HG02943 (cell line): ENCODE data around the gene SLC18B1.

ENCODE experiments used
- ATAC-seq: cut with Tn5 transposase; IDR thresholded peaks from one replicate; pipeline ENCODE4 v1.9.1; 2021; ENCODE audit warnings: mild to moderate bottlenecking, low read depth, moderate library complexity; ENCODE audit not compliant: unreplicated experiment

SLC18B1 gene

DNA sequence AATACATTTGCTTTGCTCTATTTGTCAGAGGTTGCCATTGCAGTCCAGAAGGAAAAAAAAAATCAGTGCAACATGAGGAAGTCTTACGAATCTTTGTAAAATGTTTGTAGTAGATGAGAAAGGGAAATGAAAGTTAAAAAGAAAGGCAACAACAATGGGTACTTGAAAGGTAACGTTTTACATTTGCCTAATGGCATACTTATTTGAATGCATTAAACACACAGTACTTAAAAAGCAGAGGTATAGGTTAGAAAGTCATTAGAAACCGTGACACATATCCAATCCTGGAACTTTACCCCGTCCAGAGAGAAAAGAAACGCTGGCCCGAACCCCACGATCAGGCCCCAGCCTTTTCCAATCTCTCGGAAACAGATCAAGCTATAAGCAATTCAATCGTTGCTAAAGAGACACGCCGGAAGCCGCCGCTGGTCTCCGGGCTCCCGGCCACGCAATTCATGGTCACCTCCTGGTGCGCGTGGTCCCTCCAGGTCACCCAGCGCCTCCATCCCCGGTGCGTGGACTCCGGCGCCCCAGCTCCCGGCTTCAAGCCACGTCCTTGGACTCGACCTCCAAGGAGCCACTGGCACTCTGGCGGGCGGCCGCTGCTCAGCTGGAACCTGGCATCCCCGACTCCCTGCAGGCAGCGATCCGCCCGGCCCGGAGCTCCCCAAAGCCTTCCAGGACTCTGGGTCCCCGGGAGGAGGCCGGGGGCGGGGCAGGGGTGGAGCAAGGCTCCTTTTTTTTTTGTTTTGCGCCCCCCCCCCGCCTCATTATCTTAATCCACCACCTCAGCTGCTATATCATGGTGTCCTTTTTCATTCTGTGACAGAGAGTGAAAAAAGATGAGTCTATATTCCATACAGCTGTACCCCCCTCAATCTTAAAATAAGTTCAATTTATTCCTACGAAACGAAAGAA, at the start of gene SLC18B1:
SLC18B1 (minus strand) TSS at position 687 of the 918 bp plus-strand sequence; CDS start at position 506, 181 bp downstream.
- ATAC-seq = peak; percentile 33

GRCh38 chr6:132843316-132844035, 45.0 kb upstream of the SLC18B1 start:
- no peak for ATAC-seq

DNA sequence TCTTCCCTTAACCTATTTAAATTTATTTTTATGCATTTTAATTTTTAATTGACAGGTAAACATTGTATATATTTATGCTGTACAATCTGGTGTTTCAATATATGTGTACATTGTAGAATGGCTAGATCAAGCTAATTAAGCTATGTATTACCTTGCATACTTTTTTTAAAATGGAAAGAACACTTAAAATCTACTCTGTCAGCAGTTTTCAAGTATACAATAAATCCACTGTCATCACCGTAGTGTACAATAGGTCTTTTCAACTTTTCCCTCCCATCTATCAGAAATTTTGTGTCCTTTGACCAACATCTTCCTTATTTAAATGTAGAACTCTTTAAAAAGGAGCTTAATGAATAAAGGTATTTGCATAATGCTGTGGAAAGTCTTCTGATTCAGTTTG, 43.5 kb upstream of the SLC18B1 start:
- ATAC-seq = no peak

DNA sequence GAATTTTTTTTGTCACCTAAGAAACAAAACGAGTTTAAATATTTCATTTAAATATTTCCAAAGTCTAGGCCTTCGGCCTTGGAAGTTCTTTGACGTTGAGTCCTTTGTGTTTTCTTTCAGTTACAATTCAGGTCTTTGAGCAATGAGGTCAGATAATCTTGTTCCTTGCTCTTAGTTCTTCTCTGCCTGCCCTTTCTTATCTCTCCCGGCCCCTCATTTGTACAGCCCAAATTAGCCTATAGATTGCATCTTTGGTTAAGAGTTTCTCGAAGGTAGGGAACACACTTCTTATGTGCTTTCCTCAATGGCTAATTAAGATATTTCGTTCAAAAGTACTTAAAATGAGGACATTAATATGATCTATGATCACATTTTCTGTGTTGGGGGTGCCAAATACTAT, 34.5 kb upstream of the SLC18B1 start:
- ATAC-seq = no peak

- ATAC-seq = no peak
These were observed 31.9 kb upstream of the SLC18B1 start for GRCh38 chr6:132830334-132830751.

GRCh38 chr6:132820629-132821381, 22.4 kb upstream of the SLC18B1 start:
- ATAC-seq = no peak

DNA sequence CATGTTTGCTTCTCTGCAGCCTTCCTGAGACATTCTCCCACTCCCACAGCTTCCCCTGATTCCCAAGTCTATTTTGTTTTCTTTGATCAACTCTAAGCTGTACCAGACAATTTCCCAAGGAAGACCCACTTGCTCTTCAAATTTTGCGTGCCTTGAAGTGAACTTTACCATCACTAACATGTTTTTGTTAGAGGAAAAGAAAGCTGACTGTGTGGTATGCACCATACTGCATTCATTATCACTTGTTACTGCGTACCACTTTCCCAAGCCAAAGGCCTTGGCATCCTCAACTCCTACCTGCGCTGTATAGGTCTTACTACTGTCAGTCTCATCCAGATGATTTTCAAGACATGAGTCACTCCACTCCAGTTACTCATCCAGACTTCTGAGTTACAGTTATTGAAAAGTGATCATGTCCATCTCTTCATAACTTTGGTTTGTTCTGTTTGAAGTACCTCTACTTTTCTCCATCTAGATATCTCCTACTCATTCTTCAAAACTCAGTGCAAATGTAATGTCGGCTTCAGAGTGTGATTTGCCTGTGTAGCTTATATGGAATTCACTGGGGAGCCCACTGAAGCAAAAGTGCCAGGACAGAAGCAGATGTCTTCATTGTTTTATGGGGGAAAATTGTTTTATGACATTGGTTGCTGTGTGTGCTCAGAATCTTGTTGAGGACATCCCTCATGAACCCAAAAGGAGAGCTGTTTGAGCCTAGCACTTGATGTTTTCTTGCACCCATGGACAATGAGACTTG, 21.1 kb upstream of the SLC18B1 start:
- ATAC-seq = no peak

DNA sequence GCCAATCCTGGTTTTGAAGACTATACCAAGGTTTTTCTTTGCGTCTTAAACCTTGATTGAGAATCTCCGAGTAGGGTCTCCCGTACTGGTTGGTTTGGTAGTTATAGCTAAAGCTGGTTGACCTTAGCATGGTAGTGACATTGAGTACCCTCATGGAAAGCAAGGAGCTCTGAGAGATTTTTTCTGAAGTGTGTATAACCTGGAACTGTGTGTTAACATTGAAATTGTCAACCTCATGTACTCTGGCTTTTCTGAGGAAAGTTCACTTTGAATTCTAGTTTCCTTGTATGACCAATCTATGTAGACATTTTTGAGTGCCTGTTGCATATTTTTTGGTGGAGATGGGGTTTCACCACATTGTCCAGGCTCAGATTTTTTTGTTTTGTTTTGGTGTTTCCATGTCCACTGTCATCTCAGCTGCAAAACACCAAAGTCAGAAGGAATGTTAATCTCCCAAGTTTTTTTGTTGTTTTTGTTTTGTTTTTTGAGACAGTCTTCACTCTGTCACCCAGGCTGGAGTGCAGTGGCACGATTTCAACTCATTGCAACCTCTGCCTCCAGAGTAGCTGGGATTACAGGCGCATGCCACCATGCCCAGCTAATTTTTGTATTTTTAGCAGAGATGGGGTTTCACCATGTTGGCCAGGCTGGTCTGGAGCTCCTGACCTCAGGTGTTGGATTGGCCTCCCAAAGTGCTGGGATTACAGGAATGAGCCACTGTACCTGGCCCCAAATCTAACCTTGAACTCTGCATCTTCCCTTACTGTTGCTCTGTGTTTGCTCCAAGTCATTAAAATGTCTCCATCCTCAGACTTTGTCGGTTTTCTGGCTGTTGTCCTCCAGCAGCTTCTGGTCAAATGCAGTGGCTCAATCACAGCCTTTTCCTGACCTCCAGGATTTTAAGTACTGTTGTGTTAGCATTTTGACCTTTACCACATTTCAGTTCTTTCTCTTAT, 20.2 kb upstream of the SLC18B1 start:
- no peak for ATAC-seq

DNA sequence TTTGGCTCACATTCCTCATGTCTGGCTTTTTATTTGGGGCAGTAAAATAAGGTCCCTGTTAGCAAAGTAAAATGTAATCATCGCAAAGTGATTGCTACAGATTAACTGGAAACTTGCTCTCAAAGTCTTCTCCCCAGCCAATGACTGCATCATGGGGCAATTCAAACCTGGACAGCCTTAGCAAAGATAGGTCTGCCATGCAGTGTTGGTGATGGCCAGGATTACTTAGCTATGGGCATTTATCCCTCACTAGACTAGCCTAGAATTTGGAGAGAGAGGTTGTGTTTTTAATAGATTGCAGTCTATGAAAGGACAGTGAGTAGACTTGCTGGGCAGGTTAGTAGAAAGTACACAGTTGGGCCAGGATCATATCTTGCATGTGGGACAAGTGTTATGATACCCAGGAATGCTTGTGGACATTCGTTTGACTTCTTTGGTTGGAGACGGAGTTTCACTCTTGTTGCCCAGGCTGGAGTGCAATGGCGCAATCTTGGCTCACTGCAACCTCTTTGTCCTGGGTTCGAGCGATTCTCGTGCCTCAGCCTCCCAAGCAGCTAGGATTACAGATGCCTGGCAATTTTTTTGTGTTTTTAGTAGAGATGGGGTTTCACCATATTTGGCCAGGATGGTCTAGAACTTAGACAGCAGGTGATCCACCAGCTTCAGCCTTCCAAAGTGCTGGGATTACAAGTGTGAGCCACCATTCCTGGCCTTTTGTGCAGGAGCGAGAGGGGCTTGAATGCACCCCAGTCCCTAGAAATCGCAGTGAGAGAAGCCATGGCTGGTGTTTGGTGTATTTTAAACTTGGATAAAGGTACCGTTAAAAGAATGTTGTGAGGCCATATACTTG, 19.3 kb upstream of the SLC18B1 start:
- ATAC-seq = no peak

DNA sequence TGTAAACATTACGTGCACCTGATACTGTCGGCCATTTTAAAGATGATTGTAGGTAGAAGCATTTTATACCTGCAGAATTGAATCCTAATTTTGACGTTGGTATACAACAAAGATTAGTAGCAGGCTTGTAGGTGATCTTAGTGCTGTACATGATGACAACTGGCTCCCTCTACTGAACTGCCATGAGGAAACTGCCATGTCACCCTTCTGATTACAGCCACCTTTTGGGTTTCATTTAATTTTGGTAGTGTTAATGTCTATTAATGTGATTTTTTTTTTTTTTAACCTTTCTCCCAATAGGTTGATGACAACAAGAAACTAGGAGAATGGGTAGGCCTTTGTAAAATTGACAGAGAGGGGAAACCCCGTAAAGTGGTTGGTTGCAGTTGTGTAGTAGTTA, 18.2 kb upstream of the SLC18B1 start:
- ATAC-seq = no peak

- no peak for ATAC-seq
These were observed 16.5 kb upstream of the SLC18B1 start for GRCh38 chr6:132814716-132815570.

- peak; percentile 28 for ATAC-seq
These were observed 14.9 kb upstream of the SLC18B1 start for GRCh38 chr6:132813173-132813856.

DNA sequence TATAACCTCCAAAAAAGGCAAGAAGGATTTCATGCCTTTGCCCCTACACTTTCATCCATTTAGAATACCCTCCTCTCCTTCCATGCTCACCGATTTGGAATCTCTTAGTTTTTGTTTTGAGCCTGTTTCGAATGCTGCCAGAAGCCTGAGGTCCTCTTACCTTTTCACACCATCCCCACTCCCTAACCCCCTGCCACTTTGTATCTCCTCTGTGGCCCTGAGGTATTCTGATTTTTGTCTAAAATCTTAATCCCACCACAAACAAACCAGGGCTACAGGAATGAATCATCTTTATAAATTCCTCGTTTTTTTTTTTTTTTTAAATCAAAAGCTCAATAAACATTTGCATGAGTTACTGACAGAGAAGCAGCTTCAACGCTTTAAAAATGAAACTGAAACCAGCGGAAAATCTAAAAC, 14.3 kb upstream of the SLC18B1 start:
- ATAC-seq = peak; percentile 1

GRCh38 chr6:132812255-132812732, 13.9 kb upstream of the SLC18B1 start:
- no peak for ATAC-seq

- no peak for ATAC-seq
These were observed 12.8 kb upstream of the SLC18B1 start for GRCh38 chr6:132811276-132811675.

DNA sequence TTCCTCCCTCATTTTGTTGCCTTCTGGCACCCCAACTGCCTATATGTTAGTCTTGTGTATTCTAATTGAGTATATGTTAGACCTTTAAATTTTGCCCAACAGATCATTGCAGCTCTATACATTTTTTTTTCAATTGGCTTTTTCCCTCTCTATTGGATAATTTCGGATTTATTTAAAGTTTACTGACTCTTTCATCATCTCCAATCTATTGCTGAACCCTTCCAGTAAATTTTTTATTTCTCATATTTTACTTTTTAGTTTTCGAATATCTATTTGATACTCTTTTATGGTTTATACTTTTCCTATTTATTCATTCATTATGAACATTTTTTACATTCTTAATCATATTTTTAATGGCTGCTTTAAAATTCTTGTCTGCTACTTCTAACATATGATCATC, 7.1 kb upstream of the SLC18B1 start:
- ATAC-seq = no peak

DNA sequence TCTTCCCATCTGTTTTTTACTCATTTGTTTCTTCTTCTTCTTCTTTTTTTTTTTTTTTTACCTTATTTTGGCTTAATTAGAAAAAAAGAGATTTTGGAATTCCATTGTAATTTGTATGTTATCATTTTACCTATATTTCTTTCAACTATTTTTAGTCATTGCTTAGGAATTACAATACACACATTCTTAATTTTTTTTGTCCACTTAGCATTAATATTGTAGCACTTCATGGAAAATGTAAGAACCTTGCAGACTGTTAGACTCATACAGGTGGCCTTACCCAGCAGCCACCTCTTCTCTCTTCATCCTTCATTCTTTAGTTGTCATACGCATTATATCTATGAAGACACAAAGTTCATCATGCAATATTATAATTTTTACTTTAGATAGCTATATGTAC, 5.8 kb upstream of the SLC18B1 start:
- ATAC-seq = no peak
